ENCODE measurements around the gene DNAI2.

DNA sequence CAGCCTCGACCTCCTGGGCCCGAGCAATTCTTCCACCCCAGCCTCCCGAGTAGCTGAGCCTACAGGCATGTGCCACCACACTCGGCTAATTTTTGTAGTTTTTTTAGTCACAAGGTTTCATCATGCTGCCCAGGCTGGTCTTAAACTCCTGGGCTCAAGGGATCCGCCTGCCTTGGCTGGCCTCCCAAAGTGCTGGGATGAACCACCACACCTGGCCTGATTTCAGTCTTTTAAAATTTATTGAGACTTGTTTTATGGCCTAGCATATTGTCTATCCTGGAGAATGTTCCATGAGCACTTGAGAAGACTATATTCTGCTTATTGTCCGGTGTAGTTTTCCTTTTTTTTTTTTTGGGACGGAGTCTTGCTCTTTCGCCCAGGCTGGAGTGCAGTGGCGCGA is 18.5 kb downstream of the DNAI2 start:
- TF ChIP-seq, protein P1, sequence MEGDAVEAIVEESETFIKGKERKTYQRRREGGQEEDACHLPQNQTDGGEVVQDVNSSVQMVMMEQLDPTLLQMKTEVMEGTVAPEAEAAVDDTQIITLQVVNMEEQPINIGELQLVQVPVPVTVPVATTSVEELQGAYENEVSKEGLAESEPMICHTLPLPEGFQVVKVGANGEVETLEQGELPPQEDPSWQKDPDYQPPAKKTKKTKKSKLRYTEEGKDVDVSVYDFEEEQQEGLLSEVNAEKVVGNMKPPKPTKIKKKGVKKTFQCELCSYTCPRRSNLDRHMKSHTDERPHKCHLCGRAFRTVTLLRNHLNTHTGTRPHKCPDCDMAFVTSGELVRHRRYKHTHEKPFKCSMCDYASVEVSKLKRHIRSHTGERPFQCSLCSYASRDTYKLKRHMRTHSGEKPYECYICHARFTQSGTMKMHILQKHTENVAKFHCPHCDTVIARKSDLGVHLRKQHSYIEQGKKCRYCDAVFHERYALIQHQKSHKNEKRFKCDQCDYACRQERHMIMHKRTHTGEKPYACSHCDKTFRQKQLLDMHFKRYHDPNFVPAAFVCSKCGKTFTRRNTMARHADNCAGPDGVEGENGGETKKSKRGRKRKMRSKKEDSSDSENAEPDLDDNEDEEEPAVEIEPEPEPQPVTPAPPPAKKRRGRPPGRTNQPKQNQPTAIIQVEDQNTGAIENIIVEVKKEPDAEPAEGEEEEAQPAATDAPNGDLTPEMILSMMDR (conservative IDR thresholded peaks at IDR 0.05; ENCODE audit: low read length) = no peak
- TF ChIP-seq EZH2phosphoT487 (IDR thresholded peaks at IDR 0.05; ENCODE audit: borderline replicate concordance) = no peak

Data from Loucy (cell line).